GM18505 (cell line): Measurements from ENCODE around the gene CWF19L1.
"Not testable (repeated sequence)": the region's sequence is repeated elsewhere in the genome, so short reads cannot be mapped to it uniquely, and the experiment has no call there.

Experiments used
- ATAC-seq: cut with Tn5 transposase; IDR thresholded peaks from one replicate; pipeline ENCODE4 v1.9.1; 2021; ENCODE audit not compliant: unreplicated experiment
- POLR2A ChIP-seq: IDR thresholded peaks from 4 replicates; pipeline ENCODE4 v1.6.1; 2011; ENCODE audit warnings: borderline replicate concordance; ENCODE audit not compliant: insufficient read depth, insufficient read length; ENCODE audit errors: extremely low read depth

The CWF19L1 gene

GRCh38 chr10:100267239-100268104 is at the start of gene CWF19L1:
Gene CWF19L1, minus strand, starts transcription at chr10:100267638. Its CDS starts 45 bp downstream, at chr10:100267593.
- no peak for ATAC-seq
- TF ChIP-seq POLR2A: peak; percentile 50

DNA sequence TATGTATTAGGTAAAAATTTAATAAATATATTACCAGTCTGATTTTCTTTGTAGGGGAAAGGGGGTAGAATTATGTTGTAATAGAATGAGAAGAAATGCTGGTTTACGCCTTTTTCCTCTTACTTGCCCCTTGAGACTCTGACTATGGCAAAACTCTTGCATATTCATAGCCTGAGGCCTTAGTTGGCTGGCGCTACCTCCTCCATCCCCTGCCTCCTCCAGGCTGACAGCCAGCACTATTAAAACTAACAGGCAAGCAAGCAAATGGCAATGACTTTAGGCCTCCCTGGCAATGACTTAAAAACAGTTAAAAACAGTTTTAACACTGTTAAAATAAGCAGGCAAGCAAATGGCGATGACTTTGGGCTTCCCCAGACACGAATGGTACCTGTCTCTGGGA is 48.2 kb upstream of the CWF19L1 start:
- TF ChIP-seq POLR2A: no peak
- ATAC-seq: no peak

- no peak for ATAC-seq
- no peak for TF ChIP-seq POLR2A
Measured at GRCh38 chr10:100311298-100311697, 43.9 kb upstream of the CWF19L1 start.

DNA sequence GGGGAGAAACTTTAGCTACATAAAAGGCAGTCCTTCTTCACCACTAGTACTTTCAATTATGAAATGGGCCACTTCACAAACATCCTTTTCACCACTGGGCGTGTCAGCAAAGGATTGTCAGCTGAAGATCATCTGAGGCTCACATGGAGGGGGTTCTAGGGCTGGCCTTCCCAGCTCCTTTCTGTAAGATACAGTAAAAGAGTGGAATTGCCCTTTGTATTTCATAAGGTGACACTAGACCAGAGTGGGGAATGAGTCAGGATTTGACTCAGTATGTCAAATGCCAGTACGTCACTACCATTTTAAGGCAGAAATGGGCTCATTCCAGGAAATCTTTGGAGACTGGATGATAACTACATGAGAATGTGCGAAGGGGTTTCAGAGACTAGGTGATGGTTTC is 40.2 kb upstream of the CWF19L1 start:
- no peak for TF ChIP-seq POLR2A
- ATAC-seq: no peak

DNA sequence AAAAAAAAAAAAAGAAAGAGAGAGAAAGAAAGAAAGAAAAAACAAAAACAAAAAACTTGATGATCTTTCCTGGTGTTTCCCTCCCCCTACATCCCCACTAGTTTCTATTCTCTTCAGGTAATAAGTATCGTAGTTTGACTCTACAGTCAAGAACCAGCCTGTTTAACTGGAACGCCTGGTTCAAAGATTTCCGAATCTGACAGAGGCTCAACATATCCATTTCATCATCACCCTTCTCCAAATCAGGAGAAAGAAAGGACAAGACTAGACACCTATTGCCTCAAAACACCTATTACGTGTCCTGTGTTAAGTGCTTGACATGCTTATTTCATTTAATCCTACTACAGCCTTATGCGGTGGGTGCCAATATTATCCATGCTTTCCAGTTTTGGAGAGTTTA is 39.4 kb upstream of the CWF19L1 start:
- TF ChIP-seq POLR2A: no peak
- ATAC-seq: no peak

- no peak for TF ChIP-seq POLR2A
- ATAC-seq: no peak
Measured at GRCh38 chr10:100304414-100304813, 37.0 kb upstream of the CWF19L1 start.

GRCh38 chr10:100303724-100304319 is 36.4 kb upstream of the CWF19L1 start:
- ATAC-seq: no peak
- TF ChIP-seq POLR2A: no peak

DNA sequence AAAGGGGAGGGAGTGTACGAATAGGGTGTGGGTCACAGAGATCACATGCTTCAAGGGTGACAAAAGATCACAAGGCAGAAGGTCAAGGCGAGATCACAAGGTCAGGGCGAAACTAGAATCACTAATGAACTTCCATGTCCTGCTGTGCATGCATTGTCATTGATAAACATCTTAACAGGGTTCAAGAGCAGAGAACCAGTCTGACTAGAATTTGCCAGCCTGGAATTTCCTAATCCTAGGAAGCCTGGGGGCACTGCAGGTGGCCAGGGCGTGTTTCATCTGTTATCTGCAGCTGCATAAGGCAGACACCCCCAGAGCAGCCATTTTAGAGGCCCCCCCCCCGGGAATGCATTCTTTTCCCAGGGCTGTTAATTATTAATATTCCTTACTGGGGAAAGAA is 33.7 kb upstream of the CWF19L1 start:
- ATAC-seq: not testable (repeated sequence)

DNA sequence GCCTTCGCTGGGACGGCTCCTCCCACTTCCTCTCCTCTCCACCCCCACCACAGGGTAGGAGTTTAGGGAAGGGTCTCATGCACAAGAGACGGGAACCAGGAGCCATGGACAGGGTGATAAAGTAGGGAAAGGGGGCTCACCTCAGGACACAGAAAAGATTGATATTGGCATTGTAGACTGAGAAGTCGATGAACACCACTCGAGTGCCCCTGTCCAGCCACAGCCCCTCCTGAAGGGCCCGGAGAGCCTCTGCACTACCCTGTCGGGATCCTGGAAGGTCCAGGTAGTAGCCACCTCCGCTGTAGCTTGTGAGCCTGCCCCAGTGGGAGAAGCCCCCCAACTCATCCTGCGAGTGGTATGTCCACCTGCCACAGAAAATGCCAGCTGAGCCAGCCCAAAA is 29.8 kb upstream of the CWF19L1 start:
- TF ChIP-seq POLR2A: no peak
- no peak for ATAC-seq

DNA sequence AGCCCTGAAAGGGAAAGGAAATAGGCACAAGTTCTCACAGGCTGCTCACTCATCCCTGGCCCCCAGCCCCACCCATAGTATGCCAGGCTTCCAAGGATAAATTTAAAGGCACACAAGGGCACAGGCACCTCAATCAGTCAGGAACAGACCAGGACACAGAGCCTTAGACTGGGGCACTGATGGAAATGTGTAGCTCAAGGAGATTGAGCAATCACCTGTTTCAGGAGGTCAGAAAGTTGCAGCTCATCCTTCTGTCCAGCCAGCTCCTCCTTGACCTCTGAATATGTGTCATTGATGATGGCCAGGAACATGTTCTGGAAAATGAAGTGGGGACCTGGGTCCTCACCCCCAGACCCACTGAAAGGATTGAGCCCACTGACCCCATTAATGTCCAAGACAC is 25.6 kb upstream of the CWF19L1 start:
- TF ChIP-seq POLR2A: no peak
- no peak for ATAC-seq

GRCh38 chr10:100292300-100292699 is 24.9 kb upstream of the CWF19L1 start:
- not testable (repeated sequence) for ATAC-seq

- TF ChIP-seq POLR2A: no peak
- ATAC-seq: no peak
Measured at GRCh38 chr10:100291356-100291755, 23.9 kb upstream of the CWF19L1 start.

DNA sequence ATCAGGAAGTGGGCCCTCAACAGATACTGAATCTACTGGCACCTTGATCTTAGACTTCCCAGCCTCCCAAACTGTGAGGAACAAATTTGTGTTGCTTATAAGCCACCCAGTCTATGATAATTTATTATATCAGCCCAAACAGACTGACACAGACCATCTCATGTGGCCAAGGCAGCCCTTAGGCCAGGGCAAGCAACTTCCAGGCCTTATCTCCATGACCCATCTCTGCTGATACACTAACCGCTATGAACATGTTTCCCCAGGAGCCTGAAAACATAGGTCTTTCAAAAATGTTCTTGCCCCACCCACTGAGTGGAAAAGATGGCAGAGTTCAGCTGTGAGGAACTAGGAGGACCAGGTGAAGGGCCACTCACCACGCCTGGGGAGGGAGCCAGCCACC is 22.2 kb upstream of the CWF19L1 start:
- TF ChIP-seq POLR2A: no peak
- no peak for ATAC-seq

- no peak for TF ChIP-seq POLR2A
- no peak for ATAC-seq
Measured at GRCh38 chr10:100288196-100288595, 20.8 kb upstream of the CWF19L1 start.

DNA sequence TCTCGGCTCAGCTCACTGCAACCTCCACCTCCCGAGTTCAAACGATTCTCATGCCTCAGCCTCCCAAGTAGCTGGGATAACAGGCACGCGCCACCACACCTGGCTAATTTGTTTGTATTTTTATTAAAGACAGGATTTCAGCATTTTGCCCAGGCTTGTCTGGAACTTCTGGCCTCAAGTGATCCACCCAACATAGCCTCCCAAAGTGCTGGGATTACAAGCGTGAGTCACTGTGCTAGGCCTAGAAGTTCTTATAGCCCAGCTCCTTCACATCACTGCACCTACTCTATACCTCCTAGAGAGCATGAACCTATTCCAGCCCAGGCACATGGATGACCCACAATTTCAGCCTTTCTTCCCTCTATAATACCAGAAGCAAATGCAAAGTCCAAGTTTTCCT is 20.3 kb upstream of the CWF19L1 start:
- TF ChIP-seq POLR2A: no peak

More for the DNA sequence above, 20.3 kb upstream of the CWF19L1 start:
- ATAC-seq: no peak
